ENCODE measurements around the gene TP53RK.
A peak's percentile ranks its signal among the peaks of the same experiment; 100 is the strongest.
"Not testable (repeated sequence)": the region's sequence is repeated elsewhere in the genome, so short reads cannot be mapped to it uniquely, and the experiment has no call there.

The TP53RK gene

DNA sequence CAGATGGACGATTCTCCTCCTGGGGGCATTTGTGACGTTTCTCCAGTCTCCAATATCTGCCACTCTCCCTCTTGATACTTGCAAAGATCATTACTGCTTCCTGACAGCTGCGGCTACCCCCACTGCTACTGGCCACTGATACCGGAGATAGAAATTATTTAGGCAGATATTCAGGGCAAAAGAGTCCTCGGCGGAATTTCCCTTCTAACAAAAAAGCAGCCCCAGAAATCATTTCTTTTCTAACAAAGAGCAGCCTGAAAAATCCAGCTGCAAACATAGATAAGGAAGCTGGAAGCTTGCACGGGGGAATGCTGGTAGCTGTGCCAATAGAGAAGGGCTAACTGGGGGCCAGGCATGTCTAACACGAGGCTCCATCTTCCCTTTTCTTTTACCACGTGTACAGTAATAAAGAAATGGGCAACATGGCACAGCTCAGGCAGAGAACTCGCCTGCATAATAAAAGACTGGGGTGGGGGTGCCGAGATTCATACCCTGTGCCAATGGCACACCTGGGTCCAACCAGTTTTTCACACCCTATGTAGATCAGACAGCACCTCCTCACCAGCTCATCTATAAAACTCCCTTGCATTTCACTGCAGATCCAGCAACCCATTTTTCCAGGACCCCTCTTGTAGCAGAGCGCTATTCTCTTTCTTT is 6.1 kb downstream of the TP53RK start:
- peak; percentile 64 for DNase-seq (ENCODE audit: low read depth)

DNA sequence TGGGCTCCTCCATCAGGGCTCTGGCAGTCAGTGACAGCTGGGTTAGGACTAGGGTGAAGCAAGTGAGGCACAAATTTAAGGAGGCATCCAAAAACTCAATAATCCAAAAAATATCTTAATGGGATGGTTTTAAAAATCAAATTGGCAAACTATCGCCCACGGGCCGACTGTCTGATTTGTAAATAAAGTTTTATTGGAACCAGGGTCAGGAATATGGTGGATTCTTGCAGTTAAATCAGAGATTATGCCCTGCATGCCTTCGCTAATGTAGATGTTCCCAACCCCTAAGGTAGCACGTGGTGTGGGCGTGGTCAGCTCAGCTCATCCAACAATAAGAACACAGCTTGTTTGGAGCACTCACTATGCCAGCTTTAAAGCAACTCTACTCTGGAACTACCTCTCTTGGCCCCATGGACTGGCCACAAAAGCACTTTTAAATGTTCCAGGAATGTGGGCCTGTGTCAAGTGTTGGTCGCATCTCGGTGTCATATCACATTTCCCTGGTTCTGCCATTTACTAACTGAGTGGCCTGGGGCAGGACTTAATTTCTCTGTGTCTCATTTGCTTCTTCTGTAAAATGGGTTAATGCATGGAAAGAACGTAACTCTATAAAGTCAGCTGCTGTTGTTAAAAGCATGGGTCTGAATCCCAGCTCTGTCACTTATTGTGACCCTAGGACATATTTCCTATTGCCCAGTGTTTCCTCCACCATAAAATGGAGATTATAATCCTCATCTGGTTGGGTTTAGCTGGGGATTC is 7.0 kb downstream of the TP53RK start:
- no peak for DNase-seq (ENCODE audit: low read depth)

DNA sequence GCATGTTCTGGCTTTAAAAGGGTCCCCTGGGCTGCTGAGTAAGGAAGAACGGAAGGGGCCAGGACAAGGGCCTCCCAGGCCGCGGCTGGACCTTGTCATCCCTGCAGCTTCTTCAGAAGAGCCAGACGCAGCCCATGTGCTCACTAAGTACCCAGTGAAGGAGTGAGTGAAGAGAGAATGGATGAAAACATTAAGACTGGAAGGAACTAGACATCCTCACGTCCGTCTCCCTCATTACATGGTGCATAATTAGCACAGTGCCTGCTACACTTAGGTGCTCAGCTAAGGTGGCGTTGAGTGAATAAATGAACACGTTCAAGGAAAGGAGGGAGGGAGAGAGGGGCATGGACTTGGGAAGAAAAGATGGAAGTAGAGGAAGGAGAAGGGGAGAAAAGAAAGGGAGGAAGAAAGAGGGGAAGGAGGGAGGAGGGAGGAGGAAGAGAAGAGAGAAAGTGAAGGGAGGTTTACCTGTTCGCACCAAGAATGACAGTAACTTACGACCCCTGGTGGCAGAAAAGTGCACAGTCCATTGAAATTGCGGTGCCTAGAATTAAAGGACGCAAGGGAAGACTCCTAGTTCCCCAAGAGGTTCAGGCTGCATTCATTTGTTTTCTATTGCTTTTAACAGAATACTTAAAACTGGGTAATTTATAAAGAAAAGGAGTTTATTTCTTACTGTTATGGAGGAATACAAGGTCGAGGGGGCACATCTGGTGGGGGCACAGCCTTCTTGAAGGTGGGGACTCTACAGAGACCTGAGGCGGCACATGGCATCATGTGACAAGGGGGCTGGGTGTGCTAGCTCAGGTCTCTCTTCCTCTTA is 8.0 kb downstream of the TP53RK start:
- DNase-seq (ENCODE audit: low read depth), result no peak

DNA sequence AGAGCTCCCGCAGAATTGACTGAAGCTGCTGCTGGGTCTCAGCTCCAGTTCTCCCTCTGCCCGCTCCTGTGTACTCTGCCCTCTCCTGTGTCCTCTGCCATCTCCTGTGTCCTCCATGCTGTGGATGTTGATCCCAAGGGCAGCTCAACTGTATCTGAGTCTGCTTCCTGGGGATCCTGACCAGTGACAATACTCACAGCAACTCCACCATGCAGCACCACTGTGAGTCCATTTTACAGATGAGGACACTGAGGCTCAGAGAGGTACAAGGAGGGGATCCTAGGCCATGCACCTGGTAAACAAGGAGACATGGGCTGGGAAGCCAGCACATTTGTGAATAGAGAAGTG is 8.6 kb downstream of the TP53RK start:
- no peak for DNase-seq (ENCODE audit: low read depth)

GRCh38 chr20:46678516-46678915 is 10.7 kb downstream of the TP53RK start:
- no peak for DNase-seq (ENCODE audit: low read depth)

DNA sequence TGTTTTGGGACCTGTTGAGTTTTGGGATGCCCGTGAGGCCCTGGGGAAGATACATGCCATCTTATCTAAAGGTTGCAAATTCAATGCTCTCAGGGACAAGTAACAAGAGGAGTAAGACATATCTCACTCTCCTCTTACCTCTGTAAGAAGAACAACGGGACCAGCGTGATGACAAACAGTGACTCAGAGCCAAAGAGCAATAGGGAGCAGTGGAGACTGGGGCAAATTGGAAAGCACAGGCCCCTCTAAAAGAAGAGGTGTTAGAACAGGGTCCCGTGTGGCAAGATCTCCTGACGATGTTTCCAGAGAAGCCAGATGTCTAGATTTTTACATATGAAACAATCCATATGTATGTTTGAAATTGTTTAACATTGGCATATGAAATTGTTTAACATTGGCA is 11.6 kb downstream of the TP53RK start:
- DNase-seq (ENCODE audit: low read depth), result no peak

DNA sequence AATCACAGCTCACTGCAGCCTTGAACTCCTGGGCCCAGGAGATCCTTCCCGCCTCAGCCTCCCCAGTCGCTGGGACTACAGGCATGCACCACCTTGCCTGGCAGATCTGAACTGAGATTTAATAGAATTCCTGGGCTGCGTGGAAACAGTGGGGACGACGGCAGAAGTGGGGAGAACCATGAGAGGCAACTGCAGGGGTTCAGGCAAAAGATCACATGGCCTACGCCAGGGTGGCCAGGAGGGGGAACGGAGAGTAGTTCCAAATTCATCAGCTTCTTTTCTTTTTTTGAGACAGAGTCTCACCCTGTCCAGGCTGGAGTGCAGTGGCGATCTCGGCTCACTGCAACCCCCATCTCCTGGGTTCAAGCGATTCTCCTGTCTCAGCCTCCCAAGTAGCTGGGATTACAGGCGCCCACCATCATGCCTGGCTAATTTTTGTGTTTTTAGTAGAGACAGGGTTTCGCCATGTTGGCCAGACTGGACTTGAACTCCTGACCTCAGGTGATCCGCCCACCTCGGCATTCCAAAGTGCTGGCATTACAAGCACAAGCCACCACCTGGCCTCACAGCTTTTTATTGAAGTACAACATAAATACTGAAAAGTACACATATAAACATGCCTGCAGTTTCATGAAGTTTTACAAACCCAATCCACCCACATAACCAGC is 12.5 kb downstream of the TP53RK start:
- DNase-seq (ENCODE audit: low read depth), result not testable (repeated sequence)

DNA sequence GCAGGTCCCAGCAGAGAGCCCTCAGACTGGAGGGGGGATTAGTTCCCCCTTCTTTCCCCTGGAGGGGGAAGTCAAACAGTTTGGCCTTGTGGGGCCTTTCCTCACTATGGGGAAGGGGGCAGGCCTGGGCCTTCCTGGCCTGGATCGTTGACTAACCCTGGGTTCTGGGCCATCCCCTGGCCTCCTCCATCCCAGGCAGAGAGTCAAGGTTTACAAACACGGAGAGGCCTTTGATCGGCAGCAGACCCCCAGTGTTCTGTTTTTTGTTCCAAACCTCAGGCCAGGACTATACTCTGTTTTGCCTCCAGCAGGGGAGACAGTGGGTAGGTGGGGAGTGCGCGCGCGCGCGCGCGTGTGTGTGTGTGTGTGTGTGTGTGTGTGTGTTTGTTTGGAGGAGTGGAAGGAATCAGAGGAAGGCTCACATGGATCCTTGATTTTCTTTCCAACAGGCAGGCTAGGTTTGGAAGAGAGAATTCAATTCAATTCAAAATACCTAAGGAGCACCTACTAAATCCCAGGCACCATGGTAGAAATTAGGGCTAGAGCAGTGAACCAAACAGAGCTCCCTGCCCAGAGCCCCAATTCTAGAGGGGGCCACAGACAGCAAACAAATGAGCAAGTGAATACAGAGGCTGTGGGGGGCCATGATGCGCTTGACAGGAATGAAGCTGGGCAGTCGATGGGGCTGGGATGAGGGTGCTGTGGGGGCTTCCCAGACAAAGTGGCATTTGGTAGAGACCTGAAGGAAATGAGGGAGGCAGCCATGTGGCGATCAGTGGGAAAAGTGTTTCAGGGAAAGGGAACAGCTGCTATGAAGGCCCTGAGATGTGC is 14.8 kb downstream of the TP53RK start:
- DNase-seq (ENCODE audit: low read depth), result no peak

DNA sequence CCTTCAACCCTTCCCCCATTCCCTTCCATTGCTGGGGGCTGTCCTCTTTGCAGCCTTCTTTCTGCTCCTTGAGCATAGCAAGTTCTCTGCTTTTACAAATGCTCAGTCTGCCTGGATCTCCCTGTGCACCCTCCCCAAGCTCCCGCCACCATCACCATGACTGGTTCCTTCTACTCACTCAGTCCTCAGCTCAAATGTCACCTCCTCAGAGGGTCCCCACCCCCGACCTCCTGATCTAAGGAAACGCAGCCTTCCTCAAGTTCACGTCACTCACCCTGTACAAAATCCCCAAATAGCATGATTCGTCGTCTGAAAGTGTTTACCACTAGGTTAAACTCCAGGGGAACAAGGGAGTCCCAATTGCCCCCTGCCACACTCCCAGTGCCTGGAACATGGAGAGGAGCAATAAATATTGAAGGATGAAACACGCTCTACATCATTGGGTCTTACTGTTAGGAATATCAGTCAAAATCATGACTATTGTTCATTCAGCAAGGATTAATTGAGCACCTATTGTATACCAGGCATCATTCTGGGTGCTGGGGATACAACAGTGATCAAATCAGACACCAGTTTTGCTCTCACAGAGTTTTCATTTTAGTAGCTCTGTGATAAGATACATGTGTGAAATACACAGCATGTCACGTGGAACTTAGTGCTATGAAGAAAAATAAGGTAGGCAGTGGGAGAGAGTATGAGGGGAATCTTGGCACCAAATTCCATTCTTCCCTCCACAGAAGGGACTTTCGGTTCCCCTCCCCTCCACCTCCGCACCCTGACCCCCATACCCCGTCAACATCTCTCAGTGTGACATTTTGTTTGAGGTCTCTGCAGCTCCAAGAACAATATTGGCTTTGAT is 15.6 kb downstream of the TP53RK start:
- no peak for DNase-seq (ENCODE audit: low read depth)

GRCh38 chr20:46672543-46673148 is 16.6 kb downstream of the TP53RK start:
- no peak for DNase-seq (ENCODE audit: low read depth)

- DNase-seq (ENCODE audit: low read depth), result no peak
These were observed 17.2 kb downstream of the TP53RK start for GRCh38 chr20:46671866-46672542.

GRCh38 chr20:46670585-46671584 is 18.4 kb downstream of the TP53RK start:
- no peak for DNase-seq (ENCODE audit: low read depth)

DNA sequence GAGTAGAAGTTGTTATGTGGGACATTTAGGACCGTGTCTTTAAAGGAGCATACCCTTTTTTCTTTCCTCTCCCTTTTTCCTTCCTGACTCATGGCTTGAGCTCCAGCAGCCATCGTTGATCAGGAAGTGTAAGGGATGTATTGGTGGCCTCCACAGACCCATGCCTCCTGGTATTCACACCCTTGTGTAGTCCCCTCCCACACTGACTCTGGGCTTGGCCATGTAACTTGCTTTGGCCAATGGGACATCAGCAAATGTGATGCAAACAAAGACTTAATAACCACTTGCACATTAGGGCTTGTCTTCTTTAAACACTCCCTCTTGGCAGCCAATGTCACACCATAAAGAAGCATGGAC is 19.0 kb downstream of the TP53RK start:
- DNase-seq (ENCODE audit: low read depth), result no peak

- no peak for DNase-seq (ENCODE audit: low read depth)
These were observed 22.3 kb downstream of the TP53RK start for GRCh38 chr20:46666818-46667515.

- DNase-seq (ENCODE audit: low read depth), result no peak
These were observed 22.9 kb downstream of the TP53RK start for GRCh38 chr20:46666306-46666705.

DNA sequence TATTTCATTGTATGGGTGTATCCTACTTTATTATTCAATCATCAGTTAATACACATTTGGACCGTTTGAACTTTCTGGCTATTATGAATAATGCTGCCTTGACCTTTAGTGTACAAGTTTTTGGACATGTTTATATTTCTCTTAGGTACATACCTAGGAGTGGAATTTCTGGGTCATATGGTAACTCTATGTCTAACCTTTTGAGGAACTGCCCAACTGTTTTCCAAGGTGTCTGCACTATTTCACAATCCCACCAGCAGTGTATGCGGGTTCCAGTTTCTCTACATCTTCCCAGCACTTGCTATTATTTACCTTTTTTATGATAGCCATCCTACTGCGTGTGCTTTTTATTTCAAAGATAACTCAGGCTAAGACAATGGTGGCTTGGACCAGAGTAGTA is 23.6 kb downstream of the TP53RK start:
- DNase-seq (ENCODE audit: low read depth), result no peak

DNA sequence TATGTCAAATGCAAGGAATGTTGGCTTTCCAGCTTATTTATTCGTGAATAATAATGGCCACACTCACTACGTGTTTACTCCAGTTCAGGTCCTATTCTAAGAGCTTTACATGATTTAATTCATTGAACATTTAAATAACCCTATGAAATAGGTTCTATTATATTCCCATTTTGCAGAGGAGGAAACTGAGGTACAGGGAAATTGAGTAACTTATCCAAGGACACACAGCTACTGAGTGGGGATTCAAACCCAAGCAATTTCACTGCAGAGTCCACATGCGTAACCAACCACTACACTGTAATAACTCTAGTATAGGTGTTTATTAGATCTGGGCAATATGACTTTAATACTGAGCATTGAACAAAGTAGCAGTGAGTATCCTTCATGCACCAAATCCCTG is 25.7 kb downstream of the TP53RK start:
- DNase-seq (ENCODE audit: low read depth), result no peak

DNA sequence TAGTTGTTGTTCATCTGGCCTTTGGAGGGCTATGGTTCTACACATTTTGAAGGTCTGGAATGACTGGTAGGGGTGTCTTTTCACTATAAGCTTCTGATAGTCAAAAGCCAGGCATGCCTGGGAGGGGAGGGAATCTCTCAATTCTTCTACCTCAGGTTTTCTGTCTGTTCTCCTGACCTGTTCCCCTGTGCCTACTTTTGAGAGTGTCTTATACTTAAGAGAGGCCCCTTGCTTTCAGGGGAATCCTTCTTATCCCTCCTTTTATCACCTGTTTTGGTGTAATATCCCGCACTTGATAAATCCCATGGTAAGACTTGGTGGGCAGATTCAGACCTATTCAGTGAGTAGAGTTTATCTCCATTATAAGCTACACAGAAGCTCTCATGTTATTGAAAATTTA is 27.6 kb downstream of the TP53RK start:
- no peak for DNase-seq (ENCODE audit: low read depth)

Data from CMK (cell line).